HG03558 (cell line): ENCODE data around the gene DNAL1.

ENCODE experiments used
- ATAC-seq: cut with Tn5 transposase; IDR thresholded peaks from one replicate; pipeline ENCODE4 v1.9.1; 2021; ENCODE audit warnings: moderate number of reproducible peaks; ENCODE audit not compliant: unreplicated experiment; ENCODE audit errors: extremely low read depth

DNAL1 gene

GRCh38 chr14:73741876-73742519 lies 97.2 kb downstream of the DNAL1 start:
- no peak for ATAC-seq

GRCh38 chr14:73742520-73743238 lies 97.9 kb downstream of the DNAL1 start:
- ATAC-seq: no peak

GRCh38 chr14:73743431-73743931 lies 98.7 kb downstream of the DNAL1 start:
- ATAC-seq: no peak

- ATAC-seq: no peak
These were observed 99.5 kb downstream of the DNAL1 start for GRCh38 chr14:73744175-73744867.

GRCh38 chr14:73744874-73745529 lies 100.2 kb downstream of the DNAL1 start:
- ATAC-seq: no peak

- no peak for ATAC-seq
These were observed 101.1 kb downstream of the DNAL1 start for GRCh38 chr14:73745571-73746519.

GRCh38 chr14:73746520-73747378 lies 102.0 kb downstream of the DNAL1 start:
- no peak for ATAC-seq

- ATAC-seq: no peak
These were observed 102.8 kb downstream of the DNAL1 start for GRCh38 chr14:73747379-73748211.

- ATAC-seq: no peak
These were observed 104.1 kb downstream of the DNAL1 start for GRCh38 chr14:73748858-73749357.

- ATAC-seq: no peak
These were observed 105.1 kb downstream of the DNAL1 start for GRCh38 chr14:73749706-73750530.

GRCh38 chr14:73750531-73750901 lies 105.7 kb downstream of the DNAL1 start:
- ATAC-seq: no peak

GRCh38 chr14:73751157-73751691 lies 106.4 kb downstream of the DNAL1 start:
- ATAC-seq: no peak

GRCh38 chr14:73752297-73752992 lies 107.7 kb downstream of the DNAL1 start:
- ATAC-seq: no peak
